Activated CD4-positive, alpha-beta memory T cell treated with anti-CD3 and anti-CD28 coated beads, Interleukin-2, amount 10 ng/mL, durations not matched to agents 7 days and 5 days (primary cell): ENCODE results near the gene ARHGAP28. TPM values are rescaled to one million over a fixed set of nuclear protein-coding genes. Genes with fewer than 3 reads are reported as not detected.

Experiments used
- CTCF ChIA-PET: fragments of 350-600 bp; sonication (Branson Sonifier 250); formaldehyde crosslinking; loops from one replicate; lab custom pipeline; 2021; ENCODE audit warnings: antibody characterized with exemption, inconsistent platforms; lab: Charles Lee
- POLR2A ChIA-PET: fragments of 350-600 bp; sonication (Branson Sonifier 250); formaldehyde crosslinking; loops from one replicate; lab custom pipeline; 2021; ENCODE audit warnings: antibody characterized with exemption; lab: Charles Lee
- DNase-seq: peaks from one replicate; pipeline ENCODE4 v3.0.0-alpha.2; 2020
- H3K27ac Mint-ChIP-seq: one replicate; pipeline ENCODE4 v1.8.0; 2021; ENCODE audit warnings: mild to moderate bottlenecking, mixed read lengths
- H3K27me3 Mint-ChIP-seq: one replicate; pipeline ENCODE4 v1.8.0; 2021; ENCODE audit warnings: mixed read lengths
- H3K36me3 Mint-ChIP-seq: one replicate; pipeline ENCODE4 v1.8.0; 2021; ENCODE audit warnings: low read depth, mixed read lengths
- H3K4me1 Mint-ChIP-seq: one replicate; pipeline ENCODE4 v1.8.0; 2021; ENCODE audit warnings: mixed read lengths
- H3K4me3 Mint-ChIP-seq: one replicate; pipeline ENCODE4 v1.8.0; 2021; ENCODE audit warnings: mild to moderate bottlenecking, mixed read lengths
- H3K9me3 Mint-ChIP-seq: one replicate; pipeline ENCODE4 v1.8.0; 2021; ENCODE audit warnings: mixed read lengths
- total RNA-seq, 2 experiments: library from RNA; stranded (reverse); gene quantifications; one replicate each; pipeline ENCODE4 v1.2.3, GENCODE V29; 2021

The ARHGAP28 gene
- total RNA-seq, 2 experiments from 2014 or later = not detected

- POLR2A ChIA-PET = no interaction called here
- Mint-ChIP-seq H3K27ac (no peak overlapping the region), H3K27me3 (no peaks in the 10 kb centered on the region), H3K4me3 (no peak overlapping the region), H3K4me1 (no peaks in the 10 kb centered on the region), H3K9me3 (peaks cover 6% of the 10 kb centered on the region), H3K36me3 (no peaks in the 10 kb centered on the region)
- CTCF ChIA-PET = no interaction called here
- no peak for DNase-seq
These were observed 30.1 kb downstream of the ARHGAP28 start for GRCh38 chr18:6759579-6759978.

- ChIA-PET POLR2A (no interaction called here), CTCF (no interaction called here)
- H3K36me3 Mint-ChIP-seq = no peaks in the 10 kb centered on the region
- H3K27me3 Mint-ChIP-seq = no peaks in the 10 kb centered on the region
- H3K9me3 Mint-ChIP-seq = peaks cover 6% of the 10 kb centered on the region
- no peaks in the 10 kb centered on the region for H3K4me1 Mint-ChIP-seq
- no peak for DNase-seq
- H3K27ac Mint-ChIP-seq = no peak overlapping the region
- H3K4me3 Mint-ChIP-seq = no peak overlapping the region
These were observed 34.0 kb downstream of the ARHGAP28 start for GRCh38 chr18:6763524-6763923.

DNA sequence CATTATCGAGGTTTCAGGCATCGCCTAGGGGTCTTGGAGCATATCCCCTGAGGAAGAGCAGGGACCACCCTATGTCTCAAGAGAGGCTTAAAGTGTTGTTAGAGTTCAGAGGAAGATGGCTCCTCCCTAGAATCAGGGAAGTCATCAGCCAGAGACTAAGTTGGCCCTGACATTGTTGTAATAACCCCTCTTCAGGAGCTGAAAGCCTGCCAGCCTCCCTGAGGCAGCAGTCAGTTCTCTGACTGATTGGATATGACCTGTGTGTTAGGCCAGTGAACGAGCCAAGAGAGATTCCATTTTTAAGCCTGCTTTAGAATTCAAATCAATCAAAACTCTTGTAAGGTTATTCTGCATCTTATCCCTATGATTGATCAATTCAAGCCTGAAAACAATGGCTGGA, 34.9 kb downstream of the ARHGAP28 start:
- H3K9me3 Mint-ChIP-seq = peaks cover 9% of the 10 kb centered on the region
- H3K27me3 Mint-ChIP-seq = no peaks in the 10 kb centered on the region
- no peak overlapping the region for H3K4me3 Mint-ChIP-seq
- no peaks in the 10 kb centered on the region for H3K36me3 Mint-ChIP-seq
- CTCF ChIA-PET = no interaction called here
- POLR2A ChIA-PET = no interaction called here
- no peak overlapping the region for H3K27ac Mint-ChIP-seq
- H3K4me1 Mint-ChIP-seq = no peaks in the 10 kb centered on the region
- DNase-seq = no peak

DNA sequence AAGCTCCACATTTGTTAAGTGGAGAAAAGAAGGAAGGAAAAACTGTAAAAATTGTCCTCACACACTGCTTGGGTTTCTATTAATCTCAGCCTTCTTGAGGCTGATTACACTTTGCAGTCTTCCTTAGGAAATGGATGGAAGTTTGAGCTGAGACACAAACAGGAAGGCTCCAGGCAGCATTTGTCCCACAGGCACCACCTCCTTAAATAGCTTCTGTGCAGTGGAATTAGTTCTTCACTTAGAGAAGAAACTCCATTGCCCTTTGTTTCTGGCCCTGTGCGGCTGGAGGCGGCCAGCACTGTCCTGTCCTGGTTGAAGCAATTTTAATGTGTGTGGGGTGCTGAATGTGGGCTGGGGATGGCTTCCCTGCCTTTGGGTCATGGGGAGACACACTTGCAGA, 44.3 kb downstream of the ARHGAP28 start:
- Mint-ChIP-seq H3K9me3 (peaks cover 10% of the 10 kb centered on the region), H3K27me3 (no peaks in the 10 kb centered on the region), H3K36me3 (no peaks in the 10 kb centered on the region), H3K27ac (no peak overlapping the region), H3K4me1 (no peaks in the 10 kb centered on the region), H3K4me3 (no peak overlapping the region)
- no peak for DNase-seq
- CTCF ChIA-PET = no interaction called here
- POLR2A ChIA-PET = no interaction called here

- Mint-ChIP-seq H3K27ac (no peak overlapping the region), H3K27me3 (no peaks in the 10 kb centered on the region), H3K36me3 (no peaks in the 10 kb centered on the region), H3K9me3 (peaks cover 10% of the 10 kb centered on the region), H3K4me1 (no peaks in the 10 kb centered on the region), H3K4me3 (no peak overlapping the region)
- ChIA-PET CTCF (no interaction called here), POLR2A (no interaction called here)
- DNase-seq = no peak
These were observed 45.7 kb downstream of the ARHGAP28 start for GRCh38 chr18:6775237-6775636.

- peaks cover 10% of the 10 kb centered on the region for H3K9me3 Mint-ChIP-seq
- H3K4me1 Mint-ChIP-seq = no peaks in the 10 kb centered on the region
- H3K36me3 Mint-ChIP-seq = no peaks in the 10 kb centered on the region
- H3K4me3 Mint-ChIP-seq = no peak overlapping the region
- no peak overlapping the region for H3K27ac Mint-ChIP-seq
- H3K27me3 Mint-ChIP-seq = no peaks in the 10 kb centered on the region
- DNase-seq = no peak
- CTCF ChIA-PET = no interaction called here
- POLR2A ChIA-PET = no interaction called here
These were observed 46.2 kb downstream of the ARHGAP28 start for GRCh38 chr18:6775702-6776101.

- Mint-ChIP-seq H3K4me1 (no peaks in the 10 kb centered on the region), H3K36me3 (no peaks in the 10 kb centered on the region), H3K9me3 (peaks cover 10% of the 10 kb centered on the region), H3K27ac (no peak overlapping the region), H3K4me3 (no peak overlapping the region), H3K27me3 (no peaks in the 10 kb centered on the region)
- ChIA-PET CTCF (no interaction called here), POLR2A (no interaction called here)
- no peak for DNase-seq
These were observed 46.7 kb downstream of the ARHGAP28 start for GRCh38 chr18:6776188-6776587.

- H3K27ac Mint-ChIP-seq = no peak overlapping the region
- peaks cover 16% of the 10 kb centered on the region for H3K9me3 Mint-ChIP-seq
These were observed 48.0 kb downstream of the ARHGAP28 start for GRCh38 chr18:6777509-6777908.

DNA sequence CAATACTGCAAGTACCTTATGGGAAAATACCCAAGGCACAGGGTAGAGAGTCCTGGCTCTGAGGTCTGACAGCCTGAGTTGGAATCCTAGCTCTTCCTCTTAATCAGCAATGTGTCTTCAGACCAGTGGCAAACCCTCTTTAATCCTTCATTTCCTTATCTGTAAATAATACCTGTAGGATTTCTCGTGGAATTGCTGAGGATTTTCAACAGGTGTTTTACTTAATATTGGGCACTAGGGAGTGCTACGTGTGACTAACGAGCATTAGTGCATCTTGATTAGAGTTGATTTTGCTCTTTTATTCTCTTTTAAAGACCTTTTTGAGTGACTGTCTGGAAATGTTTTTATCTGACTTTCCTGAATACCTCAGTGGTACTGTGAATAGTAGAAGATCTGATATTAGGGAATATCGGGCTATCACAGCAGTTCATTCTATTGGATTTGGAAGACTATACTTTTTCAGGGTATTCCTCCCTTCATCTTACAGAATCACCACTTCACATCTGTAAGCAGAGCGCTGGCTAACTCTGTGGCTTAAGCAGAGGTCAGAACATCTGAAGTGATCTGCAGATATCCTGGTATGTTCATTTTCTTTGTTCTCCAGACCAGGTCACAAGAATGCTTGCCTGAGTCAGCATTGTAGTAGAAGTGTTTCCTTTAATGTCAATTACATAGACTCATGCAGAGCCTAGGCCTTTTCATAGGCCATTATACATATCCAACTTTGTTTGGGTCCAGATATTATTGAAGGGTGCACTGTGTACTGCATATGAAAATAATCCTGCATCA, 49.1 kb downstream of the ARHGAP28 start:
- Mint-ChIP-seq H3K9me3 (peaks cover 17% of the 10 kb centered on the region), H3K27ac (no peak overlapping the region), H3K27me3 (no peaks in the 10 kb centered on the region), H3K4me1 (no peaks in the 10 kb centered on the region), H3K4me3 (no peak overlapping the region), H3K36me3 (no peaks in the 10 kb centered on the region)
- ChIA-PET CTCF (no interaction called here), POLR2A (no interaction called here)
- DNase-seq = no peak

More at GRCh38 chr18:6777509-6777908, 48.0 kb downstream of the ARHGAP28 start:
- H3K36me3 Mint-ChIP-seq = no peaks in the 10 kb centered on the region
- no peak overlapping the region for H3K4me3 Mint-ChIP-seq
- no peaks in the 10 kb centered on the region for H3K4me1 Mint-ChIP-seq
- H3K27me3 Mint-ChIP-seq = no peaks in the 10 kb centered on the region
- no peak for DNase-seq
- ChIA-PET CTCF (no interaction called here), POLR2A (no interaction called here)

GRCh38 chr18:6781142-6781714, 51.7 kb downstream of the ARHGAP28 start:
- Mint-ChIP-seq H3K27me3 (no peaks in the 10 kb centered on the region), H3K9me3 (peaks cover 22% of the 10 kb centered on the region), H3K27ac (no peak overlapping the region), H3K4me1 (no peaks in the 10 kb centered on the region), H3K4me3 (no peak overlapping the region), H3K36me3 (no peaks in the 10 kb centered on the region)
- ChIA-PET POLR2A (no interaction called here), CTCF (no interaction called here)
- DNase-seq = no peak

GRCh38 chr18:6781796-6782195, 52.3 kb downstream of the ARHGAP28 start:
- ChIA-PET POLR2A (no interaction called here), CTCF (no interaction called here)
- Mint-ChIP-seq H3K27ac (no peak overlapping the region), H3K36me3 (no peaks in the 10 kb centered on the region), H3K27me3 (no peaks in the 10 kb centered on the region), H3K4me1 (no peaks in the 10 kb centered on the region), H3K9me3 (peaks cover 20% of the 10 kb centered on the region), H3K4me3 (no peak overlapping the region)
- DNase-seq = no peak

DNA sequence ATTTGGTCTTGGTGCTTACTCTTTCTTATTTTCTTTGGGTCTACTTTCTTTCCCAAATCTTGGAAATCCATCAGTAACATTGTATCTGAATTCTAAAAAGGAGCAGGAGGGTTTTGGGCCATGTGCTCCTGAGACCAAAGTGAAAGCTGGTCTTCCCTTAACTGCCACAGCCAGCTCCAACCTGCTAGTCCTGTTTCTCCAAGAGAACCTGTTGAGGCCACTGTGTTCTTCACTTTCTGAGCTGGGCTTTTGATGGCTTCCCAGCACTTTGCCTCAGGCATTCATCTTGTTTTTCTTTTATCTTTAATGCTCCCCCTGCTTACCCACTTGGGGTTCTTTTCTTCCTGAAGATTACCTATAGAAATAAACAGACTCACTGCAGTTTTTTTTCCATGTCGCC, 53.3 kb downstream of the ARHGAP28 start:
- no peak for DNase-seq
- H3K9me3 Mint-ChIP-seq = peaks cover 16% of the 10 kb centered on the region
- CTCF ChIA-PET = no interaction called here
- no peaks in the 10 kb centered on the region for H3K36me3 Mint-ChIP-seq
- POLR2A ChIA-PET = no interaction called here
- H3K27me3 Mint-ChIP-seq = no peaks in the 10 kb centered on the region
- H3K4me3 Mint-ChIP-seq = no peak overlapping the region
- H3K4me1 Mint-ChIP-seq = no peaks in the 10 kb centered on the region
- H3K27ac Mint-ChIP-seq = no peak overlapping the region

GRCh38 chr18:6784046-6784445, 54.5 kb downstream of the ARHGAP28 start:
- no peaks in the 10 kb centered on the region for H3K36me3 Mint-ChIP-seq

GRCh38 chr18:6785001-6785400, 55.5 kb downstream of the ARHGAP28 start:
- ChIA-PET POLR2A (no interaction called here), CTCF (no interaction called here)
- no peaks in the 10 kb centered on the region for H3K4me1 Mint-ChIP-seq
- no peaks in the 10 kb centered on the region for H3K27me3 Mint-ChIP-seq
- no peaks in the 10 kb centered on the region for H3K36me3 Mint-ChIP-seq
- H3K9me3 Mint-ChIP-seq = peaks cover 18% of the 10 kb centered on the region
- H3K4me3 Mint-ChIP-seq = no peak overlapping the region
- H3K27ac Mint-ChIP-seq = no peak overlapping the region
- no peak for DNase-seq

More at GRCh38 chr18:6784046-6784445, 54.5 kb downstream of the ARHGAP28 start:
- ChIA-PET CTCF (no interaction called here), POLR2A (no interaction called here)
- Mint-ChIP-seq H3K4me3 (no peak overlapping the region), H3K4me1 (no peaks in the 10 kb centered on the region), H3K9me3 (peaks cover 18% of the 10 kb centered on the region), H3K27me3 (no peaks in the 10 kb centered on the region), H3K27ac (no peak overlapping the region)
- DNase-seq = no peak
